Measurements from ENCODE around the gene CTRB1.
A peak's percentile ranks its signal among the peaks of the same experiment; 100 is the strongest.

DNA sequence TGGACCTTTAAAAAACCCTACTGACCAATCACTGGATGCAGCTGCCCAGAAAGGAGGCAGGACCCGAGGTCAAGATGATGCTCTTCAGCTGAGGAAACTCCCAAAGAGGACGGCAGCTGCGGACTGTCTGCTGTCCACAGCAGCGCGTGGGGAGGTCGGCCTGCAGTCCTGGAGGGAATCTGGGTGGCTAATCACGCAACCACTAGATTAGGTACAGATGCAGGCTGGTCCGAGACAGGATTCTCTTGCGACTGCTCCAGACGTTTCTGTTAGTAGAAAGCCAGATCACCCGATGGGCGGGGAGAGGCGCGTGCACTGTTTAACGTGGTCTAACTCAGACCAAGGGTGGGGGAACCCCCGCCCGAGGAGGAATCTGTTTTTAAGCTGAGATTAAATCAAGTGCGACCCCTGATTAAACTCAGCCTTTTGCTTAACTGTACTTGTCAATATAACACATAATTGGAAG lies 20.6 kb upstream of the CTRB1 start:
- no peak for TF ChIP-seq POLR2A (IDR thresholded peaks at IDR 0.05)
- TF ChIP-seq, protein P1, sequence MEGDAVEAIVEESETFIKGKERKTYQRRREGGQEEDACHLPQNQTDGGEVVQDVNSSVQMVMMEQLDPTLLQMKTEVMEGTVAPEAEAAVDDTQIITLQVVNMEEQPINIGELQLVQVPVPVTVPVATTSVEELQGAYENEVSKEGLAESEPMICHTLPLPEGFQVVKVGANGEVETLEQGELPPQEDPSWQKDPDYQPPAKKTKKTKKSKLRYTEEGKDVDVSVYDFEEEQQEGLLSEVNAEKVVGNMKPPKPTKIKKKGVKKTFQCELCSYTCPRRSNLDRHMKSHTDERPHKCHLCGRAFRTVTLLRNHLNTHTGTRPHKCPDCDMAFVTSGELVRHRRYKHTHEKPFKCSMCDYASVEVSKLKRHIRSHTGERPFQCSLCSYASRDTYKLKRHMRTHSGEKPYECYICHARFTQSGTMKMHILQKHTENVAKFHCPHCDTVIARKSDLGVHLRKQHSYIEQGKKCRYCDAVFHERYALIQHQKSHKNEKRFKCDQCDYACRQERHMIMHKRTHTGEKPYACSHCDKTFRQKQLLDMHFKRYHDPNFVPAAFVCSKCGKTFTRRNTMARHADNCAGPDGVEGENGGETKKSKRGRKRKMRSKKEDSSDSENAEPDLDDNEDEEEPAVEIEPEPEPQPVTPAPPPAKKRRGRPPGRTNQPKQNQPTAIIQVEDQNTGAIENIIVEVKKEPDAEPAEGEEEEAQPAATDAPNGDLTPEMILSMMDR (IDR thresholded peaks at IDR 0.05) = no peak
- TF ChIP-seq POLR2AphosphoS5 (IDR thresholded peaks at IDR 0.05; ENCODE audit: insufficient read depth in 1 of 2, low read depth in 1 of 2) = peak in 1 of 2 donors; percentile 39
